C4-2B (cell line): ENCODE measurements around the gene ZC3H7B.

ENCODE experiments used
- CTCF ChIP-seq: fragments of 450-650 bp; conservative IDR thresholded peaks from 2 replicates; pipeline ENCODE4 v1.5.1; 2017; ENCODE audit warnings: mild to moderate bottlenecking
- ZFX ChIP-seq: fragments of 450-650 bp; IDR thresholded peaks from 2 replicates; pipeline ENCODE4 v1.6.1; 2017

GRCh38 chr22:41332217-41332939 lies 31.1 kb downstream of the ZC3H7B start:
- TF ChIP-seq CTCF (no peak), ZFX (no peak)
